Measurements from ENCODE around the gene LTBP2. TPM values are rescaled to one million over a fixed set of nuclear protein-coding genes. Genes with fewer than 3 reads are reported as not detected.

The LTBP2 gene
- total and polyA plus RNA-seq, 2 experiments from 2014 or later: 73.5 to 456 TPM

DNA sequence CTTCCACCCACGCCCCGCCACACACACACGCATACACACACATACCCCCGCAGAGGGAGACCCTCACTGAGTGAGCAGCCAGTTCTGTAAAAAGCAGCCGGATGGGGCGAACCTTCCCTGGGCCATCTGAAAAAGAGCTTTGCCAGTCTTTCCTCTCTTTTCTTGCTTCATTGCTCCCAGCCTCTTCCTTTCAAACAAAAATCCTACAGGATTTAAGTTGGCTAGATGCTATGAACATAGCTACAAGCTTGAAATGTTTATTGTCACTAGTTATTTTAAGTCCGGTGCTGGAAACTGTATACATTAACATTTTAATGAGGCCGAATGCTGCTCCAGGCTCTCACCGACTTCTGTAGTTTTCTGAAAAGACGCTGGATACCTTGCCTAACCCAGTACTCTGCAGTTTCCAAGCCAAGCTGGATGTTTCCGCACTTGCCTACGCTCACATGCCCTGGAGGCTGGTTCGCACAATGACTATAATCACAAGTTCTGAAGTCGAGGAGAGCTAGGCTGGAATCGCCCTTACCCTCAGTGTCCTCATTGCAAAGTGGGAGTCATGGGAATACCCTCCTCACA is 39.2 kb downstream of the LTBP2 start:
- Histone ChIP-seq H2AFZ (no peak overlapping the region), H3K9me2 (ENCODE audit: insufficient read depth) (no peaks in the 10 kb centered on the region), H3K79me2 (ENCODE audit: insufficient read depth) (peaks cover 76% of the 10 kb centered on the region), H3F3A (ENCODE audit: insufficient read depth) (peaks cover 59% of the 10 kb centered on the region), H3K4me2 (ENCODE audit: unreplicated experiment) (peak overlapping the region; percentile 69), H3K9me3 (ENCODE audit: low read depth) (no peaks in the 10 kb centered on the region), H3K27ac (peak overlapping the region; percentile 96), H3K27me3 (replicated peaks; ENCODE audit: insufficient read depth) (no peaks in the 10 kb centered on the region), H4K20me1 (ENCODE audit: insufficient read depth) (no peaks in the 10 kb centered on the region), H3K4me1 (ENCODE audit: insufficient read depth) (peaks cover 88% of the 10 kb centered on the region), H3K4me3 (peak overlapping the region; percentile 36; the same call in 1 of the 2 replicates), H3K36me3 (ENCODE audit: low read depth) (0 out of 2 replicates have a peak, but pooled peaks cover 5% of the 10 kb centered on the region), H3K9ac (peak overlapping the region; percentile 79)
- in situ Hi-C loops (cut with MboI): no loop called here
- WGBS, 2 experiments (ENCODE audit: low coverage in 1 of 2, low lambda C conversion rate in 2 of 2, missing lambda C conversion rate in 2 of 2): 71 to 75% methylated on average over 15 of the region's 15 CpGs
- DNase-seq: no peak
- TF ChIP-seq EZH2phosphoT487 (IDR thresholded peaks at IDR 0.05; ENCODE audit: insufficient read depth, low read depth) (no peak), EZH2 (IDR thresholded peaks at IDR 0.05; ENCODE audit: insufficient read depth, poor library complexity, severe bottlenecking) (no peak)

DNA sequence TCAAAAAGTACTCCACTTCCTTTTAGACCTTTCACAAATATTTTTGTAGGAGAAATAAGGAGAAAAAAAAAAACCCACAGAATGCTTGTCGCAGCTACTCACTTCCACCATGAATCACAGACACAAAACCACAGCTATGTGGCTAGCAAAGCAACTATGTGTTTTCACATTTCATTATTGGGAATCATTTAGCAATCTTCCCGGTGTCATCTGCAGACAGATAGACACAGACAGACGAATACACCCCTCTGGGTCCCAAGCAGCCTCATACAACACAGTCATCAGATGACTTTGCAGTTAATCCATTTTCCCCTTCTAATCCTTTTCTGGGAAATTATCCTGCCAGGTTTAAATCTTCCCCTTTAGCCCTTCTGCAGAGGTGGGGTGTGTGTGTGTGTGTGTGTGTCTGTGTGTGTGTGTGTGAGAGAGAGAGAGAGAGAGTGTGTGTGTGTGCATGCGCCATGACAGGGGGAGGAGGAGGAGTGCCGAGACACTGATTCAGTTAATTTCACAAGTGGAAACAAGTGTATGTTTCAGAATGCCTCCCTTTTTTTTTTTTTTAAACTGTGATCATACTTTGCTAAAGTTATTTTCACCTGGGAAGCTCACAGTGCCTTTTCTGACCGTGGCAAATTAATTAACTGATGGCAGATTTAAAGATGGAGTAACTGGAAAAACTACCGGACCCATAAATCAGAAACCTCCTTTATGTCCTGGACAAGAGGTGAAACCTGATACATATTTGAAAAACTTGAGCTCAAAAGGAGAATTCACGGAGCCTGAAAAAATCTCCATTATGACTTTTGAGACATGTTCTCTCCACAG is 39.9 kb downstream of the LTBP2 start:
- H3K4me2 ChIP-seq (ENCODE audit: unreplicated experiment): peak overlapping the region; percentile 77
- no peaks in the 10 kb centered on the region for H4K20me1 ChIP-seq (ENCODE audit: insufficient read depth)
- no peak overlapping the region for H2AFZ ChIP-seq
- peak overlapping the region; percentile 36; the same call in 1 of the 2 replicates for H3K4me3 ChIP-seq
- no peaks in the 10 kb centered on the region for H3K27me3 ChIP-seq (replicated peaks; ENCODE audit: insufficient read depth)
- peaks cover 83% of the 10 kb centered on the region for H3K4me1 ChIP-seq (ENCODE audit: insufficient read depth)
- peaks cover 52% of the 10 kb centered on the region for H3F3A ChIP-seq (ENCODE audit: insufficient read depth)
- TF ChIP-seq EZH2phosphoT487 (IDR thresholded peaks at IDR 0.05; ENCODE audit: insufficient read depth, low read depth) (0 out of 2 replicates have a peak, but pooled peaks have one; percentile 82), EZH2 (IDR thresholded peaks at IDR 0.05; ENCODE audit: insufficient read depth, poor library complexity, severe bottlenecking) (no peak)
- WGBS, 2 experiments (ENCODE audit: low coverage in 1 of 2, low lambda C conversion rate in 2 of 2, missing lambda C conversion rate in 2 of 2): 2 to 4% methylated on average over 8 of the region's 8 CpGs
- H3K9me3 ChIP-seq (ENCODE audit: low read depth): no peaks in the 10 kb centered on the region
- H3K9me2 ChIP-seq (ENCODE audit: insufficient read depth): no peaks in the 10 kb centered on the region
- peak; percentile 98 for DNase-seq
- H3K79me2 ChIP-seq (ENCODE audit: insufficient read depth): peaks cover 76% of the 10 kb centered on the region
- H3K27ac ChIP-seq: peak overlapping the region; percentile 96
- in situ Hi-C loops (cut with MboI): no loop called here
- H3K9ac ChIP-seq: peak overlapping the region; percentile 79
- 0 out of 2 replicates have a peak, but pooled peaks cover 5% of the 10 kb centered on the region for H3K36me3 ChIP-seq (ENCODE audit: low read depth)

DNA sequence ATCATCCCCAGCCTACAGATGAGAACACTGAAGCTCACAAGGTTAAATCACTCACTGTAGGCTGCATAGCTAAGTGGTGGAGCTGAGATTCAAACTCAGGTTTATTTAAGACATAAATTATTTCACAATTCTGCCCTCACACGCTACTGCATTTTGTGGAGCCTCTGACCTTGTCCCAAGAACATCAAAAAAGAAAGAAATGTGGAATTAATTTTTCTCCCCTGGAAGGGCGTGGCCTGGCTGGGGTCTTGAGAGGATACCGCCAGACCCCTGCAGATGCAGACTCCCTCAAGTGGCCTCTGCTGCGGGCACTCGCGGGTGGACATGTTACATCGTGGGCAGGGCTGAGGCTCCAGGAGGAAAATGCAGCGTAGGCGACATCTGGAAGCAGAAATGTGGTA is 40.6 kb downstream of the LTBP2 start:
- DNase-seq: peak; percentile 85
- Histone ChIP-seq H3F3A (ENCODE audit: insufficient read depth) (peaks cover 49% of the 10 kb centered on the region), H3K27me3 (replicated peaks; ENCODE audit: insufficient read depth) (no peaks in the 10 kb centered on the region), H3K36me3 (ENCODE audit: low read depth) (0 out of 2 replicates have a peak, but pooled peaks cover 5% of the 10 kb centered on the region), H3K79me2 (ENCODE audit: insufficient read depth) (peaks cover 76% of the 10 kb centered on the region), H2AFZ (0 out of 2 replicates have a peak overlapping the region, but pooled peaks have one; percentile 12), H3K4me1 (ENCODE audit: insufficient read depth) (peaks cover 83% of the 10 kb centered on the region), H3K9me3 (ENCODE audit: low read depth) (no peaks in the 10 kb centered on the region), H3K4me3 (peak overlapping the region; percentile 50), H3K27ac (peak overlapping the region; percentile 96), H3K9me2 (ENCODE audit: insufficient read depth) (no peaks in the 10 kb centered on the region), H3K9ac (peak overlapping the region; percentile 76), H3K4me2 (ENCODE audit: unreplicated experiment) (peak overlapping the region; percentile 77), H4K20me1 (ENCODE audit: insufficient read depth) (no peaks in the 10 kb centered on the region)
- in situ Hi-C loops (cut with MboI): no loop called here
- WGBS, 2 experiments (ENCODE audit: low coverage in 1 of 2, low lambda C conversion rate in 2 of 2, missing lambda C conversion rate in 2 of 2): 1 to 2% methylated on average over 9 of the region's 9 CpGs
- TF ChIP-seq EZH2phosphoT487 (IDR thresholded peaks at IDR 0.05; ENCODE audit: insufficient read depth, low read depth): no peak
- no peak for TF ChIP-seq EZH2 (IDR thresholded peaks at IDR 0.05; ENCODE audit: insufficient read depth, poor library complexity, severe bottlenecking)

DNA sequence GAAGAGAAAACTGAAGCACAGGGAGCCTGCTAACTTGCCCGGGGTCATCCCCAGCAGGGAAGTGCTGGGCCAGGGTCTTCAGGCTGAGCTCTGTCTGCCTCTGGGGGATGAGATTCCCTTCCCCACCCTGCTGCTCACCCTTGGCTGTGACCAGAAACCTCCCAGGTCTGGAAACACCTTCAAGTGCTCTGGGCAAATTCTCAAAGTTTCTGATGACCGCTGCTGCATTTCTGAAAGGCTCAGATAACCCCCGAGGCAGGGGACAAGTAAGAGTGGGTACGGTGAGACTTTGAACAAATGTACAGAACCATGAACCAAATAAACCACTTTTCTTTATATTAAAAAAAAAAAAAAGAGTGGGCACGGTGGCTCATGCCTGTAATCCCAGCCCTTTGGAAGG is 41.3 kb downstream of the LTBP2 start:
- H3K9me2 ChIP-seq (ENCODE audit: insufficient read depth): no peaks in the 10 kb centered on the region
- no peaks in the 10 kb centered on the region for H3K9me3 ChIP-seq (ENCODE audit: low read depth)
- WGBS, 2 experiments (ENCODE audit: low coverage in 1 of 2, low lambda C conversion rate in 2 of 2, missing lambda C conversion rate in 2 of 2): 81 to 82% methylated on average over 5 of the region's 5 CpGs
- 0 out of 2 replicates have a peak, but pooled peaks cover 5% of the 10 kb centered on the region for H3K36me3 ChIP-seq (ENCODE audit: low read depth)
- no peaks in the 10 kb centered on the region for H4K20me1 ChIP-seq (ENCODE audit: insufficient read depth)
- DNase-seq: no peak
- no peak overlapping the region for H3K4me3 ChIP-seq
- peak overlapping the region; percentile 76 for H3K9ac ChIP-seq
- TF ChIP-seq EZH2phosphoT487 (IDR thresholded peaks at IDR 0.05; ENCODE audit: insufficient read depth, low read depth): no peak
- TF ChIP-seq EZH2 (IDR thresholded peaks at IDR 0.05; ENCODE audit: insufficient read depth, poor library complexity, severe bottlenecking): no peak
- in situ Hi-C loops (cut with MboI): no loop called here
- no peak overlapping the region for H2AFZ ChIP-seq
- peak overlapping the region; percentile 77 for H3K4me2 ChIP-seq (ENCODE audit: unreplicated experiment)
- peak overlapping the region; percentile 96 for H3K27ac ChIP-seq
- H3K4me1 ChIP-seq (ENCODE audit: insufficient read depth): peaks cover 81% of the 10 kb centered on the region
- H3K27me3 ChIP-seq (replicated peaks; ENCODE audit: insufficient read depth): no peaks in the 10 kb centered on the region
- H3F3A ChIP-seq (ENCODE audit: insufficient read depth): peaks cover 56% of the 10 kb centered on the region
- peaks cover 76% of the 10 kb centered on the region for H3K79me2 ChIP-seq (ENCODE audit: insufficient read depth)
